ENCODE results near the gene ABCB10. TPM values are rescaled to one million over a fixed set of nuclear protein-coding genes. Genes with fewer than 3 reads are reported as not detected.

The ABCB10 gene
- total and polyA plus RNA-seq, 2 experiments from 2014 or later: 7.6 to 25.2 TPM

DNA sequence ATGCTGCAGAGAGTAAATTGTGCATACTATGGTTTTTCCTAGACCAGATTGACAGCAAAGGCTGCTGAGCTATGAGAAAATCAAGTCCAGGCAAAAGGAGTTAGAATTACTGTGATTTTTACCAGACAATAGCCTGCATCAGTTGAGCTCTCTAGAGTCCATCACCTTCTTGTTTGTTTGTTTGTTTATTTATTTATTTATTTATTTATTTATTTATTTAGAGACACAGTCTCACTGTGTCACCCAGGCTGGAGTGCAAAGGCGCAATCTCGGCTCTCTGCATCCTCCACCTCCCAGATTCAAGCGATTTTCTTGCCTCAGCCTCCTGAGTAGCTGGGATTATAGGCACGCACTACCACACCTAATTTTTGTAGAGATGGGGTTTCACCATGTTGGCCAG, 24.2 kb upstream of the ABCB10 start:
- Histone ChIP-seq H4K20me1 (ENCODE audit: insufficient read depth) (no peaks in the 10 kb centered on the region), H3K4me2 (ENCODE audit: unreplicated experiment) (no peak overlapping the region), H3F3A (ENCODE audit: insufficient read depth) (no peaks in the 10 kb centered on the region), H3K9me2 (ENCODE audit: insufficient read depth) (no peaks in the 10 kb centered on the region), H3K36me3 (ENCODE audit: low read depth) (no peaks in the 10 kb centered on the region), H3K27me3 (replicated peaks; ENCODE audit: insufficient read depth) (no peaks in the 10 kb centered on the region), H3K27ac (no peak overlapping the region), H2AFZ (no peak overlapping the region), H3K4me3 (no peak overlapping the region), H3K79me2 (ENCODE audit: insufficient read depth) (no peaks in the 10 kb centered on the region), H3K9me3 (ENCODE audit: low read depth) (no peaks in the 10 kb centered on the region), H3K9ac (no peak overlapping the region), H3K4me1 (ENCODE audit: insufficient read depth) (no peaks in the 10 kb centered on the region)
- no peak for TF ChIP-seq EZH2phosphoT487 (IDR thresholded peaks at IDR 0.05; ENCODE audit: insufficient read depth, low read depth)
- no peak for TF ChIP-seq EZH2 (IDR thresholded peaks at IDR 0.05; ENCODE audit: insufficient read depth, poor library complexity, severe bottlenecking)
- DNase-seq: no peak
- WGBS, 2 experiments (ENCODE audit: low coverage in 1 of 2, low lambda C conversion rate in 2 of 2, missing lambda C conversion rate in 2 of 2): 80 to 86% methylated on average over 4 of the region's 4 CpGs
- in situ Hi-C loops (cut with MboI): no loop called here

GRCh38 chr1:229582011-229582694, 23.6 kb upstream of the ABCB10 start:
- in situ Hi-C loops (cut with MboI): no loop called here
- no peak overlapping the region for H2AFZ ChIP-seq

DNA sequence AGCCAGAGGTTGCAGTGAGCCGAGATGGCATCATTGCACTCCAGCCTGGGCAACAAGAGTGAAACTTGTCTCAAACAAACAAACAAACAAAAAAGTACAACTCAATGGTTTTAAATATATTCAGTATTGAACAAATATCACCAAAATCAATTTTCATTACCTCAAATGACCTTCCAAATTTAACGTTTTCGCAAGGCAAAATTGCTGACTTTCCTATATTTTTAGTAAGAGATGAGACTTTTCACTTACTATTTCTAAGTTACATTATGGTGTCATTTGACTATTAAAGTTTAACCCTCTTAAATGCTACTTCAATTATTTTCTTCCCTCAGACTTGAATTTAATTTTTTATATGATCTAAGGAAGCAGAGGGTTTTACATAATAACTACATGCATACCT, 23.0 kb upstream of the ABCB10 start:
- H3K4me1 ChIP-seq (ENCODE audit: insufficient read depth): no peaks in the 10 kb centered on the region
- in situ Hi-C loops (cut with MboI): no loop called here

More at GRCh38 chr1:229582011-229582694, 23.6 kb upstream of the ABCB10 start:
- Histone ChIP-seq H3F3A (ENCODE audit: insufficient read depth) (no peaks in the 10 kb centered on the region), H3K4me2 (ENCODE audit: unreplicated experiment) (no peak overlapping the region), H3K9me2 (ENCODE audit: insufficient read depth) (no peaks in the 10 kb centered on the region), H3K27ac (no peak overlapping the region), H3K79me2 (ENCODE audit: insufficient read depth) (no peaks in the 10 kb centered on the region), H3K9ac (no peak overlapping the region), H3K4me3 (no peak overlapping the region), H3K4me1 (ENCODE audit: insufficient read depth) (no peaks in the 10 kb centered on the region), H3K27me3 (replicated peaks; ENCODE audit: insufficient read depth) (no peaks in the 10 kb centered on the region), H3K36me3 (ENCODE audit: low read depth) (no peaks in the 10 kb centered on the region), H3K9me3 (ENCODE audit: low read depth) (no peaks in the 10 kb centered on the region), H4K20me1 (ENCODE audit: insufficient read depth) (no peaks in the 10 kb centered on the region)
- peak; percentile 2 for DNase-seq
- 58 to 61% methylated on average over 11 of the region's 11 CpGs for WGBS, 2 experiments (ENCODE audit: low coverage in 1 of 2, low lambda C conversion rate in 2 of 2, missing lambda C conversion rate in 2 of 2)
- TF ChIP-seq EZH2phosphoT487 (IDR thresholded peaks at IDR 0.05; ENCODE audit: insufficient read depth, low read depth): no peak
- TF ChIP-seq EZH2 (IDR thresholded peaks at IDR 0.05; ENCODE audit: insufficient read depth, poor library complexity, severe bottlenecking): no peak

DNA sequence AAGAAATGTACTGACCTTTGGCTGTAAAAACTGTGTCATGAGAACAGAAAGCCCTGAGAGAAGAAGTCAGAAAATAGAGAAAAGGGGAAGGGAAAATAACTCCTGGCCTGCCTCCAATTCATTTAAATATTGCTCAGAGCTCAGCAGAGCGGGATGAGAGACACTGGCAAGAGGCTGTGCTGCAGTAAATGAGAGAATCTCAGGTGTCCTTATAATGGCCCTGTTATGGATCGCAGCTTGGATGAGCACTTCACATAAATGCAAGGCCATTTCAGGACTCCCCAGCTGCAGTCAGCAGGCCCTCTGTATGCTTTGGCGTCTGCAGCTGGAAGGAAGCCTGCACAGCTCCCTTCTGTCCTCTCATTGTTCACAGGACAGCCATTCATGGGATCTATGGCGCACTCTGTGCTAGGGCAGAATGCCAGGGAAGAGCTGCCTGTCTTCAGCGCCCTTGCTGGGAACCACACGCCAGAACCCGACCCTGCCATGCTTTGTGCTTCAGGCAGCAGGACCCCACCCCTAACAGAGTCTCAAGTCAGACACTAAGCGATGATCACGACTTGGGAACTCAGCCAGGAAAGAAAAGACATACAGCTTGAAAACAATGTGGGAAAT, 20.7 kb upstream of the ABCB10 start:
- WGBS, 2 experiments (ENCODE audit: low coverage in 1 of 2, low lambda C conversion rate in 2 of 2, missing lambda C conversion rate in 2 of 2): 20 to 22% methylated on average over 9 of the region's 9 CpGs
- H3F3A ChIP-seq (ENCODE audit: insufficient read depth): no peaks in the 10 kb centered on the region
- no peaks in the 10 kb centered on the region for H3K9me2 ChIP-seq (ENCODE audit: insufficient read depth)
- no peaks in the 10 kb centered on the region for H3K79me2 ChIP-seq (ENCODE audit: insufficient read depth)
- H3K27me3 ChIP-seq (replicated peaks; ENCODE audit: insufficient read depth): no peaks in the 10 kb centered on the region
- no peak overlapping the region for H3K4me2 ChIP-seq (ENCODE audit: unreplicated experiment)
- no peak overlapping the region for H3K9ac ChIP-seq
- H3K27ac ChIP-seq: no peak overlapping the region
- in situ Hi-C loops (cut with MboI): no loop called here
- peak; percentile 24 for DNase-seq
- TF ChIP-seq EZH2 (IDR thresholded peaks at IDR 0.05; ENCODE audit: insufficient read depth, poor library complexity, severe bottlenecking) (no peak), EZH2phosphoT487 (IDR thresholded peaks at IDR 0.05; ENCODE audit: insufficient read depth, low read depth) (no peak)
- no peak overlapping the region for H3K4me3 ChIP-seq
- no peaks in the 10 kb centered on the region for H3K4me1 ChIP-seq (ENCODE audit: insufficient read depth)
- H3K9me3 ChIP-seq (ENCODE audit: low read depth): no peaks in the 10 kb centered on the region
- H2AFZ ChIP-seq: no peak overlapping the region; the same call in 1 of the 2 replicates
- H3K36me3 ChIP-seq (ENCODE audit: low read depth): no peaks in the 10 kb centered on the region
- H4K20me1 ChIP-seq (ENCODE audit: insufficient read depth): no peaks in the 10 kb centered on the region

More for the DNA sequence above, 23.0 kb upstream of the ABCB10 start:
- H3K79me2 ChIP-seq (ENCODE audit: insufficient read depth): no peaks in the 10 kb centered on the region
- no peak overlapping the region for H3K4me3 ChIP-seq
- no peak overlapping the region for H3K27ac ChIP-seq
- DNase-seq: no peak
- H3K9me3 ChIP-seq (ENCODE audit: low read depth): no peaks in the 10 kb centered on the region
- TF ChIP-seq EZH2phosphoT487 (IDR thresholded peaks at IDR 0.05; ENCODE audit: insufficient read depth, low read depth) (no peak), EZH2 (IDR thresholded peaks at IDR 0.05; ENCODE audit: insufficient read depth, poor library complexity, severe bottlenecking) (no peak)
- H3K4me2 ChIP-seq (ENCODE audit: unreplicated experiment): no peak overlapping the region
- WGBS, 2 experiments (ENCODE audit: low coverage in 1 of 2, low lambda C conversion rate in 2 of 2, missing lambda C conversion rate in 2 of 2): 72 to 81% methylated on average over 3 of the region's 3 CpGs
- no peaks in the 10 kb centered on the region for H3K36me3 ChIP-seq (ENCODE audit: low read depth)
- no peaks in the 10 kb centered on the region for H3F3A ChIP-seq (ENCODE audit: insufficient read depth)
- H3K9ac ChIP-seq: no peak overlapping the region
- H3K27me3 ChIP-seq (replicated peaks; ENCODE audit: insufficient read depth): no peaks in the 10 kb centered on the region
- no peak overlapping the region for H2AFZ ChIP-seq
- no peaks in the 10 kb centered on the region for H4K20me1 ChIP-seq (ENCODE audit: insufficient read depth)
- H3K9me2 ChIP-seq (ENCODE audit: insufficient read depth): no peaks in the 10 kb centered on the region
